ENCODE measurements around the gene PRR13.
"Not testable (repeated sequence)": the region's sequence is repeated elsewhere in the genome, so short reads cannot be mapped to it uniquely, and the experiment has no call there.

PRR13 gene

GRCh38 chr12:53468282-53468681 is 26.7 kb downstream of the PRR13 start:
- no peak for DNase-seq (ENCODE audit: low read depth in 2 of 2)

GRCh38 chr12:53472056-53472582 is 30.6 kb downstream of the PRR13 start:
- no peak for DNase-seq (ENCODE audit: low read depth in 2 of 2)

GRCh38 chr12:53474077-53474476 is 32.5 kb downstream of the PRR13 start:
- DNase-seq (ENCODE audit: low read depth in 2 of 2): no peak

- no peak for DNase-seq (ENCODE audit: low read depth in 2 of 2)
Measured at GRCh38 chr12:53474819-53475218, 33.3 kb downstream of the PRR13 start.

- DNase-seq (ENCODE audit: low read depth in 2 of 2): no peak
Measured at GRCh38 chr12:53476769-53477209, 35.3 kb downstream of the PRR13 start.

- no peak for DNase-seq (ENCODE audit: low read depth in 2 of 2)
Measured at GRCh38 chr12:53478865-53479264, 37.3 kb downstream of the PRR13 start.

- no peak for DNase-seq (ENCODE audit: low read depth in 2 of 2)
Measured at GRCh38 chr12:53479331-53479730, 37.8 kb downstream of the PRR13 start.

- no peak for DNase-seq (ENCODE audit: low read depth in 2 of 2)
Measured at GRCh38 chr12:53480491-53481442, 39.2 kb downstream of the PRR13 start.

GRCh38 chr12:53481458-53481857 is 39.9 kb downstream of the PRR13 start:
- DNase-seq (ENCODE audit: low read depth in 2 of 2): not testable (repeated sequence)

GRCh38 chr12:53481939-53482586 is 40.5 kb downstream of the PRR13 start:
- no peak for DNase-seq (ENCODE audit: low read depth in 2 of 2)

GRCh38 chr12:53482626-53483168 is 41.2 kb downstream of the PRR13 start:
- DNase-seq (ENCODE audit: low read depth in 2 of 2): no peak

GRCh38 chr12:53483225-53483978 is 41.9 kb downstream of the PRR13 start:
- DNase-seq (ENCODE audit: low read depth in 2 of 2): no peak

- DNase-seq (ENCODE audit: low read depth in 2 of 2): no peak
Measured at GRCh38 chr12:53483979-53484377, 42.4 kb downstream of the PRR13 start.

GRCh38 chr12:53484686-53485575 is 43.4 kb downstream of the PRR13 start:
- DNase-seq (ENCODE audit: low read depth in 2 of 2): no peak

GRCh38 chr12:53485955-53486735 is 44.6 kb downstream of the PRR13 start:
- no peak for DNase-seq (ENCODE audit: low read depth in 2 of 2)

- no peak for DNase-seq (ENCODE audit: low read depth in 2 of 2)
Measured at GRCh38 chr12:53486736-53487487, 45.4 kb downstream of the PRR13 start.

- DNase-seq (ENCODE audit: low read depth in 2 of 2): no peak
Measured at GRCh38 chr12:53489242-53489864, 47.8 kb downstream of the PRR13 start.

- DNase-seq (ENCODE audit: low read depth in 2 of 2): no peak
Measured at GRCh38 chr12:53492188-53492587, 50.7 kb downstream of the PRR13 start.

Data from stimulated activated CD4-positive, alpha-beta T cell treated with anti-CD3 and anti-CD28 coated beads, Interleukin-4, amount 100 ng/mL, for 48 hours (primary cell).